IMR-90 (cell line): ENCODE data around the gene CIAO3. TPM values are rescaled to one million over a fixed set of nuclear protein-coding genes. Genes with fewer than 3 reads are reported as not detected.

Experiments used
- ATAC-seq: fragments of 200-7000 bp; cut with Tn5 transposase; 2 replicates; pipeline ENCODE4 v1.9.1; 2020; ENCODE audit warnings: low read depth, mild to moderate bottlenecking, moderate library complexity
- BruUV-seq: library from RNA; stranded (reverse); fragments of 400-500 nt; replicated peaks from 2 replicates; lab custom pipeline; 2021; lab: Mats Ljungman, UMichigan
- CTCF ChIA-PET: fragments of 300-600 bp; formaldehyde crosslinking; extraction: SDS; loops from one replicate; lab custom pipeline; 2021; ENCODE audit warnings: antibody characterized with exemption; lab: Yijun Ruan, JAX
- POLR2A ChIA-PET: fragments of 300-600 bp; sonication (Branson Sonifier 250); formaldehyde crosslinking; loops from one replicate; lab custom pipeline; 2022; ENCODE audit warnings: antibody characterized with exemption; ENCODE audit not compliant: unreplicated experiment; lab: Charles Lee
- DNase-seq: peaks from one replicate; pipeline ENCODE4 v3.0.0; 2013
- H2AFZ ChIP-seq: replicated peaks from 2 replicates; pipeline ENCODE3; 2013; ENCODE audit warnings: low read length, mild to moderate bottlenecking; ENCODE audit not compliant: poor library complexity
- H2AK5ac ChIP-seq: 2 replicates; pipeline ENCODE4 v1.6.1; 2013; ENCODE audit warnings: low read depth, low read length, inconsistent platforms
- H2AK9ac ChIP-seq: replicated peaks from 2 replicates; pipeline ENCODE3; 2013; ENCODE audit warnings: mild to moderate bottlenecking, low read depth, low read length, moderate library complexity; ENCODE audit not compliant: poor library complexity
- H2BK120ac ChIP-seq: 2 replicates; pipeline ENCODE4 v1.6.1; 2013; ENCODE audit warnings: low read depth, low read length, inconsistent platforms
- H2BK15ac ChIP-seq: 3 replicates; pipeline ENCODE4 v1.6.1; 2013; ENCODE audit warnings: low read depth, low read length, inconsistent platforms
- H2BK20ac ChIP-seq: 2 replicates; pipeline ENCODE4 v1.6.1; 2013; ENCODE audit warnings: low read depth, mild to moderate bottlenecking, inconsistent platforms, low read length, moderate library complexity
- H2BK5ac ChIP-seq: 2 replicates; pipeline ENCODE4 v1.6.1; 2013; ENCODE audit warnings: mild to moderate bottlenecking, low read depth, low read length, inconsistent platforms; ENCODE audit not compliant: poor library complexity, severe bottlenecking
- H3K14ac ChIP-seq: replicated peaks from 2 replicates; pipeline ENCODE4 v1.6.1; 2013; ENCODE audit warnings: low read depth, low read length, inconsistent platforms
- H3K18ac ChIP-seq: 2 replicates; pipeline ENCODE4 v1.6.1; 2013; ENCODE audit warnings: low read depth, low read length, control low read depth
- H3K23ac ChIP-seq: 2 replicates; pipeline ENCODE4 v1.6.1; 2013; ENCODE audit warnings: low read depth, low read length, inconsistent platforms
- H3K27ac ChIP-seq: 2 replicates; pipeline ENCODE4 v1.5.1; 2013; ENCODE audit warnings: mild to moderate bottlenecking, control low read depth, low read length; ENCODE audit not compliant: insufficient read depth
- H3K27me3 ChIP-seq: 2 replicates; pipeline ENCODE4 v1.6.1; 2013; ENCODE audit warnings: low read length; ENCODE audit not compliant: control insufficient read depth, insufficient read depth
- H3K36me3 ChIP-seq: 2 replicates; pipeline ENCODE4 v1.6.1; 2013; ENCODE audit warnings: low read length, mixed read lengths; ENCODE audit not compliant: control insufficient read depth, insufficient read depth
- H3K4ac ChIP-seq: 2 replicates; pipeline ENCODE4 v1.6.1; 2013; ENCODE audit warnings: low read depth, low read length, inconsistent platforms
- H3K4me1 ChIP-seq: 2 replicates; pipeline ENCODE4 v1.6.1; 2013; ENCODE audit warnings: low read length, mixed read lengths; ENCODE audit not compliant: control insufficient read depth, insufficient read depth
- H3K4me2 ChIP-seq: 2 replicates; pipeline ENCODE4 v1.6.1; 2013; ENCODE audit warnings: low read depth, mild to moderate bottlenecking, control low read depth, low read length, moderate library complexity
- H3K4me3 ChIP-seq: 2 replicates; pipeline ENCODE4 v1.5.1; 2013; ENCODE audit warnings: low read depth, mild to moderate bottlenecking, control low read depth, low read length, moderate library complexity; ENCODE audit not compliant: insufficient read depth
- H3K56ac ChIP-seq: 2 replicates; pipeline ENCODE4 v1.6.1; 2013; ENCODE audit warnings: low read length, inconsistent platforms; ENCODE audit not compliant: insufficient read depth; ENCODE audit errors: extremely low read depth
- H3K79me1 ChIP-seq, 2 experiments: 2 replicates each; pipeline ENCODE4 v1.6.1; 2013; ENCODE audit warnings: low read length in 2 of 2, inconsistent platforms in 1 of 2, low read depth in 1 of 2
- H3K9ac ChIP-seq: 2 replicates; pipeline ENCODE4 v1.6.1; 2013; ENCODE audit warnings: low read depth, low read length, control low read depth
- H3K9me1 ChIP-seq: 2 replicates; pipeline ENCODE4 v1.6.1; 2013; ENCODE audit warnings: low read length, inconsistent platforms; ENCODE audit not compliant: insufficient read depth
- H3K9me3 ChIP-seq: 2 replicates; pipeline ENCODE4 v1.6.1; 2013; ENCODE audit warnings: low read length; ENCODE audit not compliant: control insufficient read depth, insufficient read depth
- H4K20me1 ChIP-seq: 2 replicates; pipeline ENCODE4 v1.6.1; 2013; ENCODE audit warnings: low read length, inconsistent platforms; ENCODE audit not compliant: insufficient read depth
- H4K5ac ChIP-seq: 2 replicates; pipeline ENCODE4 v1.6.1; 2013; ENCODE audit warnings: mild to moderate bottlenecking, low read depth, low read length, control low read depth
- H4K8ac ChIP-seq, 2 experiments: 2 replicates each; pipeline ENCODE4 v1.6.1; 2013; ENCODE audit warnings: low read depth in 2 of 2, low read length in 2 of 2, control low read depth in 1 of 2, inconsistent platforms in 1 of 2
- H4K91ac ChIP-seq: 2 replicates; pipeline ENCODE4 v1.6.1; 2013; ENCODE audit warnings: low read depth, low read length, inconsistent platforms; ENCODE audit not compliant: insufficient read depth
- MAZ ChIP-seq: IDR thresholded peaks from 2 replicates; pipeline ENCODE4 v1.6.1; 2012; ENCODE audit warnings: low read depth, mild to moderate bottlenecking, low read length, improper control_type of control experiment, moderate library complexity, borderline replicate concordance
- MXI1 ChIP-seq: IDR thresholded peaks from 2 replicates; pipeline ENCODE4 v1.6.1; 2012; ENCODE audit warnings: low read depth, mild to moderate bottlenecking, low read length, moderate library complexity, borderline replicate concordance
- WGBS, 2 experiments: methylation state at CpG; one replicate each; pipeline versions ENCODE4 v1.1.5 to v1.1.7; 2013; ENCODE audit warnings: missing lambda C conversion rate in 2 of 2; ENCODE audit not compliant: insufficient read length in 1 of 2; ENCODE audit errors: extremely low coverage in 2 of 2; 5-methylcytosine and 5-hydroxymethylcytosine counted together
- dilution Hi-C: fragments of 300-500 bp; cut with HindIII; formaldehyde crosslinking; loops from one replicate; pipeline ENCODE4 v1.14.3; 2018; ENCODE audit warnings: low sequenced_read_pairs; ENCODE audit not compliant: unreplicated experiment
- in situ Hi-C: fragments of 300-500 bp; cut with MboI; formaldehyde crosslinking; loops from 3 replicates; pipeline ENCODE4 v1.14.3; 2019; ENCODE audit warnings: low sequenced_read_pairs, inconsistent platforms, mixed read lengths
- intact Hi-C: fragments of 100-400 bp; cut with micrococcal nuclease; formaldehyde crosslinking; loops from 2 replicates; pipeline ENCODE4 v1.10.0; 2022
- polyA plus RNA-seq, 3 experiments: library from polyadenylated mRNA; depleted of rRNA; stranded (reverse); fragments of >200 nt; gene quantifications; 2 replicates each; pipeline ENCODE4 v1.2.3, GENCODE V29; 2012; ENCODE audit warnings: low replicate concordance in 1 of 3
- total RNA-seq: library from RNA; depleted of rRNA; stranded (reverse); fragments of >200 nt; gene quantifications from 2 replicates; pipeline ENCODE4 v1.2.3, GENCODE V29; 2012
- TF ChIP-seq, protein P1 (sequence below): conservative IDR thresholded peaks from 2 replicates; pipeline ENCODE4 v1.5.1; 2012; ENCODE audit warnings: mild to moderate bottlenecking, low read depth, low read length, improper control_type of control experiment

CIAO3 gene
- total and polyA plus RNA-seq, 2 of the 4 experiments (the other 2 are of a cell fraction) = 17.0 to 20.2 TPM

DNA sequence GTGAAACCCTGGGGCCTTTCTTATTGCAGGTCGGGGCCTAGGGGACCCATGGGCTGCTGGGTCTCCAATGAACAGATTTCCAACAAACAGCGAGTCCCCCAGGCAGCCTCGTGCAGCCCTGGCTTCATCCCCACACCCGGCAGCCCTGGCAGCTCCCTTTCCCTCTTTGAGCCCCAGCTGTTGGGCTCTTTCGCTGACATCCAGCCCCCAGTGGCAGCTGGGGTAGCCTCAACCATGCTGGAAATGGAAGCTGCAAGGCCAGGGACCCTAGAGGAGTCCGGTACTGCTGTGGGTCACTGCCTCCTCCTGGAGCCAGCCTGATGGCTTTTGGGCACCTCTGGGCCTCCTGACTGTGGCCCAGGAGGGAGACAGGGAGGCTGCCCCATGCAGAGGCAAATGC is 41.5 kb upstream of the CIAO3 start:
- Histone ChIP-seq H3K79me1 (peaks cover 0 to 17% of the 10 kb centered on the region in 2 experiments; a peak in 1 of 4 replicates), H3K4me2 (no peak overlapping the region), H3K23ac (no peak overlapping the region), H4K91ac (no peak overlapping the region), H3K9me1 (no peaks in the 10 kb centered on the region), H2BK5ac (no peak overlapping the region), H3K18ac (no peak overlapping the region), H2BK120ac (no peak overlapping the region), H4K20me1 (peaks cover 13% of the 10 kb centered on the region), H2AK5ac (no peak overlapping the region), H2BK20ac (no peak overlapping the region), H3K9ac (no peak overlapping the region), H3K56ac (no peak overlapping the region), H3K27ac (no peak overlapping the region), H4K8ac (no peak overlapping the region), H3K9me3 (no peaks in the 10 kb centered on the region), H3K4ac (no peak overlapping the region), H3K4me3 (no peak overlapping the region), H3K27me3 (peaks cover 9% of the 10 kb centered on the region; the same call in 1 of the 2 replicates), H4K5ac (no peak overlapping the region), H2AFZ (no peak overlapping the region), H3K4me1 (peaks cover 7% of the 10 kb centered on the region; the same call in 1 of the 2 replicates), H3K36me3 (peaks cover 10% of the 10 kb centered on the region; the same call in 1 of the 2 replicates), H2AK9ac (peak overlapping the region; percentile 68), H3K14ac (no peak overlapping the region), H2BK15ac (no peak overlapping the region)
- no peak for DNase-seq
- ChIA-PET CTCF (no interaction called here), POLR2A (no interaction called here)
- intact Hi-C loops = no loop called here
- WGBS, 2 experiments = 29% methylated on average over 6 of the region's 6 CpGs; no CpG with 5 or more reads in 1 of the 2 experiments
- ATAC-seq = no peak
- TF ChIP-seq MXI1 (no peak), MAZ (no peak)
- TF ChIP-seq, protein P1, sequence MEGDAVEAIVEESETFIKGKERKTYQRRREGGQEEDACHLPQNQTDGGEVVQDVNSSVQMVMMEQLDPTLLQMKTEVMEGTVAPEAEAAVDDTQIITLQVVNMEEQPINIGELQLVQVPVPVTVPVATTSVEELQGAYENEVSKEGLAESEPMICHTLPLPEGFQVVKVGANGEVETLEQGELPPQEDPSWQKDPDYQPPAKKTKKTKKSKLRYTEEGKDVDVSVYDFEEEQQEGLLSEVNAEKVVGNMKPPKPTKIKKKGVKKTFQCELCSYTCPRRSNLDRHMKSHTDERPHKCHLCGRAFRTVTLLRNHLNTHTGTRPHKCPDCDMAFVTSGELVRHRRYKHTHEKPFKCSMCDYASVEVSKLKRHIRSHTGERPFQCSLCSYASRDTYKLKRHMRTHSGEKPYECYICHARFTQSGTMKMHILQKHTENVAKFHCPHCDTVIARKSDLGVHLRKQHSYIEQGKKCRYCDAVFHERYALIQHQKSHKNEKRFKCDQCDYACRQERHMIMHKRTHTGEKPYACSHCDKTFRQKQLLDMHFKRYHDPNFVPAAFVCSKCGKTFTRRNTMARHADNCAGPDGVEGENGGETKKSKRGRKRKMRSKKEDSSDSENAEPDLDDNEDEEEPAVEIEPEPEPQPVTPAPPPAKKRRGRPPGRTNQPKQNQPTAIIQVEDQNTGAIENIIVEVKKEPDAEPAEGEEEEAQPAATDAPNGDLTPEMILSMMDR = no peak
- dilution Hi-C loops = no loop called here
- in situ Hi-C loops = no loop called here
- BruUV-seq = no TSS peak
